ENCODE data around the gene SLC2A10. TPM values are rescaled to one million over a fixed set of nuclear protein-coding genes. Genes with fewer than 3 reads are reported as not detected.

SLC2A10 gene
- polyA plus RNA-seq, 3 donors = not detected

GRCh38 chr20:46698788-46699187 lies 10.7 kb upstream of the SLC2A10 start:
- Mint-ChIP-seq H3K4me1 (peaks cover 15% of the 10 kb centered on the region), H3K27me3 (ENCODE audit: low read depth in 3 of 3) (peaks cover 0 to 3% (median 1%) of the 10 kb centered on the region in 3 donors), H3K9me3 (peaks cover 0 to 4% (median 3%) of the 10 kb centered on the region in 7 donors), H3K4me3 (no peak overlapping the region), H3K27ac (peak overlapping the region in 1 of 7 donors; percentile 34), H3K36me3 (no peaks in the 10 kb centered on the region)
- Histone ChIP-seq H4K20me1 (ENCODE audit: insufficient read depth, low read length) (no peaks in the 10 kb centered on the region), H3K4me3 (replicated peaks in 1 of 3; ENCODE audit: low read depth in 2 of 3, low read length in 3 of 3) (no peak overlapping the region), H2AFZ (ENCODE audit: insufficient read depth, low read depth, low read length, poor library complexity, severe bottlenecking) (no peak overlapping the region), H3K27ac (ENCODE audit: low read depth in 1 of 2, low read length in 2 of 2) (no peak overlapping the region), H3K4me2 (replicated peaks; ENCODE audit: extremely low read depth, low read length, poor library complexity, severe bottlenecking) (no peak overlapping the region), H3K36me3 (replicated peaks in 1 of 2; ENCODE audit: control insufficient read depth in 1 of 2, insufficient read depth in 2 of 2, low read length in 2 of 2) (no peaks in the 10 kb centered on the region), H3K27me3 (ENCODE audit: control insufficient read depth in 2 of 2, insufficient read depth in 2 of 2, low read length in 2 of 2) (no peaks in the 10 kb centered on the region), H3K79me2 (ENCODE audit: insufficient read depth, low read length) (no peaks in the 10 kb centered on the region), H3K9me3 (replicated peaks in 1 of 2; ENCODE audit: control insufficient read depth in 1 of 2, insufficient read depth in 1 of 2, low read length in 2 of 2) (no peaks in the 10 kb centered on the region), H3K4me1 (ENCODE audit: control insufficient read depth in 1 of 2, insufficient read depth in 2 of 2, low read length in 2 of 2) (peaks cover 8 to 9% of the 10 kb centered on the region in 2 donors), H3K9ac (ENCODE audit: insufficient read depth, low read length, poor library complexity, severe bottlenecking) (no peak overlapping the region)
- 100% methylated on average over 1 of the region's 2 CpGs for WGBS (ENCODE audit: insufficient coverage)
- no peak for DNase-seq
- TF ChIP-seq CTCF (IDR thresholded peaks at IDR 0.05) = no peak
- intact Hi-C loops (cut with micrococcal nuclease) = loop anchor here in 1 of 2 donors (5.0 kb wide), 1 partner anchor 454 kb away; no protein-coding TSS in a partner anchor

- 74% methylated on average over 8 of the region's 12 CpGs for WGBS (ENCODE audit: insufficient coverage)
- no peaks in the 10 kb centered on the region for H3K36me3 Mint-ChIP-seq
- Histone ChIP-seq H3K4me2 (replicated peaks; ENCODE audit: extremely low read depth, low read length, poor library complexity, severe bottlenecking) (no peak overlapping the region), H3K4me1 (ENCODE audit: control insufficient read depth in 1 of 2, insufficient read depth in 2 of 2, low read length in 2 of 2) (no peaks in the 10 kb centered on the region), H3K79me2 (ENCODE audit: insufficient read depth, low read length) (no peaks in the 10 kb centered on the region), H3K4me3 (replicated peaks in 1 of 3; ENCODE audit: low read depth in 2 of 3, low read length in 3 of 3) (no peak overlapping the region), H3K27me3 (ENCODE audit: control insufficient read depth in 2 of 2, insufficient read depth in 2 of 2, low read length in 2 of 2) (no peaks in the 10 kb centered on the region), H2AFZ (ENCODE audit: insufficient read depth, low read depth, low read length, poor library complexity, severe bottlenecking) (peak overlapping the region; percentile 65), H3K9ac (ENCODE audit: insufficient read depth, low read length, poor library complexity, severe bottlenecking) (no peak overlapping the region), H4K20me1 (ENCODE audit: insufficient read depth, low read length) (no peaks in the 10 kb centered on the region), H3K36me3 (replicated peaks in 1 of 2; ENCODE audit: control insufficient read depth in 1 of 2, insufficient read depth in 2 of 2, low read length in 2 of 2) (no peaks in the 10 kb centered on the region), H3K9me3 (replicated peaks in 1 of 2; ENCODE audit: control insufficient read depth in 1 of 2, insufficient read depth in 1 of 2, low read length in 2 of 2) (no peaks in the 10 kb centered on the region), H3K27ac (ENCODE audit: low read depth in 1 of 2, low read length in 2 of 2) (no peak overlapping the region)
- H3K4me1 Mint-ChIP-seq = peaks cover 6% of the 10 kb centered on the region
- DNase-seq = peak in 2 of 3 donors; percentile 14 to 16
- peaks cover 0 to 4% (median 3%) of the 10 kb centered on the region in 7 donors for H3K9me3 Mint-ChIP-seq
- TF ChIP-seq CTCF (IDR thresholded peaks at IDR 0.05) = peak; percentile 69
- intact Hi-C loops (cut with micrococcal nuclease) = loop anchor here in 1 of 2 donors (5.0 kb wide), 1 partner anchor 452 kb away; no protein-coding TSS in a partner anchor
- H3K27ac Mint-ChIP-seq = no peak overlapping the region
- H3K4me3 Mint-ChIP-seq = no peak overlapping the region
- H3K27me3 Mint-ChIP-seq (ENCODE audit: low read depth in 3 of 3) = peaks cover 0 to 3% (median 1%) of the 10 kb centered on the region in 3 donors
Observed at GRCh38 chr20:46699651-46700359, 9.6 kb upstream of the SLC2A10 start.

Data from CD14-positive monocyte (primary cell).